HG03139 (cell line): ENCODE measurements around the gene MANBA.
A peak's percentile ranks its signal among the peaks of the same experiment; 100 is the strongest.
"Not testable (repeated sequence)": the region's sequence is repeated elsewhere in the genome, so short reads cannot be mapped to it uniquely, and the experiment has no call there.

ENCODE experiments used
- ATAC-seq: cut with Tn5 transposase; IDR thresholded peaks from one replicate; pipeline ENCODE4 v1.9.1; 2021; ENCODE audit not compliant: unreplicated experiment

Gene MANBA

DNA sequence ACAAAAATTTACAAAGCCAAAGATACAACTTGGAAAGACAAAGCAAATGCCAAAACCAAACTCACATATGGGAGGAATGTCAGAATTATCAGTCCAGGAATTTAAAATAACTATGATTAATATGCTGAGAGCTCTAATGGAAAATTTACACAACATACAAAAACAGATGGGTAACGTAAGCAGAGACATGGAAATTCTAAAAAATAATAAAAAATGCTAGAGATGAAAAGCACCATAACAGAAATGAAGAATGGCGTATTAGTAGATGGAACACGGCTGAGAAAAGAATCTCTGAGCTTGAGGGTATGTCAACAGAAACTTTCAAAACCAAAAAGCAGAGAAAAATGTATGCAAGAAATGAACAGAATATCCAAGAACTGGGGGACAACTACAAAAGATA lies 4.1 kb upstream of the MANBA start:
- ATAC-seq: no peak

DNA sequence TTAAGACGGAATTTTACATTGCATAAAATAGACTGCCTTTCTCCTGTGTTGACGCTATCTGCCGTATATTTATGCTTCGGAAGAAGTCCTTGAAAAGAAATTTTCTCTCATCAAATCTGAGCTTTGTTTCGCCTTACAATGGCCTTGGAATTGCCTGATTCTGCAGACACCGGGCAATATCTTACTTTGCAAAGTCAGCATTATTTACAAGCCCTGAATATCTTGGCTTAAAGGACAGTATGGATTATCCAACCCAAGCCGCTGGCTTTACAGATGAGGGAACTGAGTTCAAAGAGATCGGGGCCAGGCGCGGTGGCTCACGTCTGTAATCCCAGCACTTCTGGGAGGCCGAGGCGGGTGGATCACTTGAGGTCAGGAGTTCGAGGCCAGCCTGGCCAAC lies 1.1 kb upstream of the MANBA start:
- ATAC-seq: no peak

- peak; percentile 21 for ATAC-seq
Measured at GRCh38 chr4:102761296-102761701, 531 bp upstream of the MANBA start.

GRCh38 chr4:102759831-102760644 lies 730 bp downstream of the MANBA start:
- peak; percentile 42 for ATAC-seq

GRCh38 chr4:102758241-102759160 lies 2.3 kb downstream of the MANBA start:
- no peak for ATAC-seq

- no peak for ATAC-seq
Measured at GRCh38 chr4:102757681-102758080, 3.1 kb downstream of the MANBA start.

- no peak for ATAC-seq
Measured at GRCh38 chr4:102754044-102754443, 6.7 kb downstream of the MANBA start.

DNA sequence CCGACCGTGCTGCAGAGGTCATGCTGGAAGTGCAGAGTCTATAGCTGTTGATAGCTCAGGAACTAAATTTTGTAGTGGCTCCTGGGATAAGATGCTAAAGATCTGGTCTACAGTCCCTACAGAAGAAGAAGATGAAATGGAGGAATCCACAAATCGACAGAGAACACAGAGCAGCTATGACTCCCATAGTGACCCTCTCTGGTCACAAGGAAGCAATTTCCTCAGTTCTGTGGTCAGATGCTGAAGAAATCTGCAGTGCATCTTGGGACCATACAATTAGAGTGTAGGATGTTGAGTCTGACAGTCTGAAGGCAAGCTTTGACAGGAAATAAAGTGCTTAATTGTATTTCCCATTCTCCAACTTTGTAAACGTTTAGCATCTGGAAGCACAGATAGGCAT lies 8.8 kb downstream of the MANBA start:
- no peak for ATAC-seq

DNA sequence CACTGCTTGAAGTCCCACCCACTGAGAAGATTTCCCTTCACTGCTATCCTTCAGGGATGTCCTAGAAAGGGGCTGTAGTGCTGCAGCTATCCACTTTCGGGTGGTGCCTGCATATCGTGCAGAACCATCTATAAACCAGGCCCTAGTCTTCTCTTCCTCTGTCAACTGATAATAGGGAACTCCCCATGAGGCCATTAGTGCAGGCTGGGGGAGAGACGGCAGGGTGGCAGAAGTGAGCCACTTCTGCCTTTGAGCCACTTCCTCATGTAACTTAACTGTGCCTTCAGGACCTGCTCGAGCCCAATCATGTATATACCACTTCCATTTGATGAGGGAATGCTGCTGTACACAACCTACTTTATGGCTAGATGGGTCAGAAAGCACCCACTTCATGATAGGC lies 17.4 kb downstream of the MANBA start:
- peak; percentile 87 for ATAC-seq

DNA sequence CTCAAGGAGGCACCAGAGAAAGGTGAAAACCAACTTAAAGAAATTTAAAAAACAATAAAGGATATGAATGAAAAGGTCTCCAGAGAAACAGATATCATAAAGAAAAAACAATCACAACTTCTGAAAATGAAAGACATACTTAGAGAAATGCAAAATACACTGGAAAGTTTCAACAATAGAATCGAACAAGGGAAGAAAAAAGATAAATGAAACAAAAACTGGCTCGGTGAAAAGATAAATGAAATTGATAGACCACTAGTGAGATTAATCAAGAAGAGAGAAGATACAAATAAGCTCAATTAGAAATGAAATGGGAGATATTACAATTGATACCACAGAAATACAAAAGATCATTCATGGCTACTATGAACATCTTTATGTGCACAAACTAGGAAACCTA lies 22.0 kb downstream of the MANBA start:
- ATAC-seq: not testable (repeated sequence)

DNA sequence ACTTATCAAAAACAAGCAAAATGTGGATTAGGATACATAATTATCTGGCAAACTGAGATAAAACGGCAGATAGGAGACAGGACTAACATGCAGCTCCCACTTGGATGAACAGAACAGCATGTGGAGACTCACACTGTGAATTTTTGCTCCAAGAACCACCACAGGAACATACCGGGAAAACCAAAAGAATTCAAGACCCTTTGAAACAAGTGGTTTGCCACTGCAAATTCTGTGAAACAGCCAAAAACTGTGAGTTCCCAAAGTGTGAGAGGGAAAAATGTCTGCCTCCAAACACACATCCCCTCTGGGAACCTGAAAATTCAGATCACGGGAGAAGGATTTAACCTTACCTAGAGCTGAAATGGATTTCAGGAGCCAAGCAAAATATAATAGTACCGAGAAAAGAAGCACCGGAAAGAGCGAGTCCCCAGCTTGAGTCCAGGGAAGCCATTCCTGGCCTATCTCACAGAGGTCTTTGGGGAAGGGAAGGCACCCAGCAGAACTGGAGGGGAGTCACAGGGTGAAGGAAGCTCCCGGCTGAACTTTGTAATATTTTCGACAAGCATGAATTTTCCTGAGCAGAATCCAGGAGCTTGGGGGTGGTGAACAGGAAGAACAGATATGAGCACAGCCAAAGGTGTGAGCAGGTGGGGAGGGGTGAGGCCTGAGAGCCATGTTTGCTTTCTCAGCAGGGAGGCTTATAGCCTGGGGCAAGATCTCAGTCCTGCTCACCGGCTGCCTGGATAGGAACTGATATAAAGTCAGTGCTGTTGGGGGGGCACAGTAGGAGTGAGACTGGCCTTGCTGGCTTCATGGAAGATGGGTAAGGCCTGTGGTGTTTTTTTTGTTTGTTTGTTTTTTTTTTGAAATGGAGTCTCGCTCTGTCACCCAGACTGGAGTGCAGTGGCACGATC lies 23.9 kb downstream of the MANBA start:
- ATAC-seq: no peak

- ATAC-seq: no peak
Measured at GRCh38 chr4:102735582-102735981, 25.2 kb downstream of the MANBA start.

DNA sequence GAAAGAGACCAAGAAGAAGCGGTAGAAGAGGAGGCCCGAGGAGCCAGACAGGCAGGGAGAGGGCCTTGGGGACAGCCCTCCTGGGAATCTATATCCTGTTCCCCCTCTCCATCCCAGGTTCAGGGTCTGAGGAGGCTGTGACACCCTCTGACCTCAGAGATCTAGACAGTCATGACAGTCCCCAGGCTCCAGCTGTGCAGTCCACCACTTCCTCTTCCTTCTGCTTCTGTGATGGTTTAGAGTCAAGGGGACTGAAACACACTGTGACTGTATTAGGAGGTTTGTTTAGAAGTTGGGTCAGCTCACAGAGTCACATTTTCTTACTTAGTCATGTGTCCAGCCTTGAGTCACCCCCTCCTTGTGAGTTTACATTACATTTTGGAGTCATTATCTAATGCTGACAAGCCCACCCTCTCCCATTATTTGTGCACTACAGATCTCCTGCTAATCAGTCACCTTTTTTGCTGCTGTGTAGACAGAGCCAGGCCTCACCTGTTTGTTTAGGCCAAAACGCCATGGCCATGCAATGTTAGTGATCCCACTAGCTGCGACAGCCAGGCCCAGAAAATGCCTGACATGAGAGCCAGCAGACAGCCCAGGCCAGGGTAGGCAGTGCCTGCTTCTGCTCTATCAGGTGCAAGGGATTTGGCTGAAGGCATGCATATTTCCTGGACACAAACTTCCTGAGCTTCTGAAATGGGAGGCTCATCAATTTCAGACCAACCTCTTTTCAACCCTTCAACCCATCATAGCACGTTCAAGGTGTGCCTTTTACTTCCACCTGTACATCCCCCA lies 26.0 kb downstream of the MANBA start:
- ATAC-seq: peak; percentile 100

DNA sequence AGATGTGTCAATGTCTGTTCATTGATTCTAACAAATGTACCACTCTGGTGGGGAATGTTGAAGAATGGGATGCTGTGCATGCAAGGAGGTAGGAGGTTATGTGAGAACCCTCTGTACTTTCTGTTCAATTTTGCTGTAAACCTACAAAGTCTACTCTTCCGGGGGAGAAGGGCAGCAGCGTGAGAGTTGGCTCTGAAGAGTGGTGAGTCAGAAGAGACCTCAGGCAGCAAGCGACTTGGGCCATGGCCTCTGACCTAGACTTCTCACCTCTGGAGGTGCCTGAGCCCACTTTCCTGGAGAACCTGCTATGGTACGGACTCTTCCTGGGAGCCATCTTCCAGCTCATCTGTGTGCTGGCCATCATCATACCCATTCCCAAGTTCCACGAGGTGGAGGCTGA lies 26.7 kb downstream of the MANBA start:
- no peak for ATAC-seq

DNA sequence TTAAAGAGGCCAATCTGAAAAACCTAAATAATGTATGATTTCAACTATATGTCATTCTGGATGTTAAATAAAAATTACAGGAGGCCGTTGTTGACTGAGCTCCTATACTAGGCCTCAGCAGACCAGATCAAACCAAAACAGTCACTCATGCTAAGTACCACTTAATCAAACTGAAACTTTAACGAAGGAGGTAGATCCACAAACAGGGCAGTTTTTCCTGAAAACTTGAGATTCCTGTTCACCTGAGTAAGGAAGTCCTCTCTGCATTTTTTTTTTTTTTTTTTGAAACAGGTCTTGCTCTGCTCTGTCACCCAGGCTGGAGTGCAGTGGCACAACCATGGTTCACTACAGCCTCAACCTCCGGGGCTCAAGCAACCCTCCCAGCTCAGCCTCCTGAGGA lies 27.7 kb downstream of the MANBA start:
- no peak for ATAC-seq

- no peak for ATAC-seq
Measured at GRCh38 chr4:102732678-102733077, 28.1 kb downstream of the MANBA start.

GRCh38 chr4:102730968-102731533 lies 29.7 kb downstream of the MANBA start:
- ATAC-seq: no peak

DNA sequence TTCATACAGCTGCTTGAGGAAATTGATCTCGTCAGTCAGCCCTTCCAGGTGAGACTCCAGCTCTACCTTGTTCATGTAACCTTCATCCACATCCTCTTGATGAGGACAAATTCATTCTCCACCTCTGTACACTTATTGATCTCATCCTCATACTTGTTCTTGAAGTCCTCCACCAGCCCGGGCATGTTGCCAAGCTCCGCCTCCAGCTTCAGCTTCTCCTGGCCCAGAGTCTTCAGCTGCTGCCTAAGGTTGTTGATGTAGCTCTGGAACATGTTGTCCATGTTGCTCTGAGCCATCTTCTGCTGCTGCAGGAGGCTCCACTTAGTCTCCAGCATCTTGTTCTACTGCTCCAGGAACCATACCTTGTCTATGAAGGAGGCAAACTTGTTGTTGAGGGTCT lies 31.3 kb downstream of the MANBA start:
- not testable (repeated sequence) for ATAC-seq

- not testable (repeated sequence) for ATAC-seq
Measured at GRCh38 chr4:102726919-102727318, 33.8 kb downstream of the MANBA start.

GRCh38 chr4:102726068-102726467 lies 34.7 kb downstream of the MANBA start:
- no peak for ATAC-seq
